Esophagus squamous epithelium (tissue), 5 donors: ENCODE data around the gene TNFSF11. TPM values are rescaled to one million over a fixed set of nuclear protein-coding genes. Genes with fewer than 3 reads are reported as not detected.

Experiments used
- DNase-seq: peaks from one replicate; lab custom pipeline; 2025; lab: John Stamatoyannopoulos, UW
- H3K27ac ChIP-seq, 4 donors: fragments of 200-600 bp; sonication (generic); one replicate each; pipeline ENCODE4 v1.5.1; 2016 to 2019; ENCODE audit warnings: mild to moderate bottlenecking in 1 of 4
- H3K27me3 ChIP-seq, 4 donors: fragments of 200-600 bp; sonication (generic); 1 replicate in 3 of 4; 2 replicates in 1 of 4; pipeline versions ENCODE4 v1.5.1 to v1.6.0; 2017 to 2021; ENCODE audit warnings: antibody characterized with exemption in 1 of 4
- H3K36me3 ChIP-seq, 3 donors: fragments of 200-600 bp; sonication (generic); one replicate each; pipeline ENCODE4 v1.5.1; 2016 to 2019
- H3K4me1 ChIP-seq, 3 donors: fragments of 200-600 bp; sonication (generic); one replicate each; pipeline ENCODE4 v1.5.1; 2017 to 2019
- H3K4me3 ChIP-seq, 4 donors: fragments of 200-600 bp; sonication (generic); 1 replicate in 3 of 4; 2 replicates in 1 of 4; pipeline ENCODE4 v1.5.1; 2016 to 2019; ENCODE audit warnings: mild to moderate bottlenecking in 2 of 4, moderate library complexity in 1 of 4
- H3K9me3 ChIP-seq, 3 donors: fragments of 200-600 bp; sonication (generic); one replicate each; pipeline ENCODE4 v1.5.1; 2016 to 2019
- POLR2A ChIP-seq, 4 donors: fragments of 450-650 bp; IDR thresholded peaks; one replicate each; pipeline ENCODE4 v1.6.1; 2017; ENCODE audit warnings: antibody characterized with exemption in 4 of 4, mild to moderate bottlenecking in 4 of 4, moderate library complexity in 3 of 4
- WGBS, 2 donors: methylation state at CpG; one replicate each; pipeline ENCODE4 v1.1.5; 2018; 5-methylcytosine and 5-hydroxymethylcytosine counted together
- intact Hi-C: fragments of 100-400 bp; cut with DNase I; formaldehyde crosslinking; loops from one replicate; pipeline ENCODE4 v1.15.0; 2022
- total RNA-seq, 4 donors: library from RNA; depleted of rRNA; stranded (reverse); fragments of >200 nt; gene quantifications; one replicate each; pipeline ENCODE4 v1.1.0, GENCODE V29; 2016
- TF ChIP-seq, protein P1 (sequence below), 6 experiments: fragments of 450-650 bp in 4 of 6; fragments of 200-600 bp in 2 of 6; sonication (generic) in 2 of 6; IDR thresholded peaks; one replicate each; pipeline ENCODE4 v1.5.1; 2016 to 2019; ENCODE audit warnings: antibody characterized with exemption in 6 of 6, mild to moderate bottlenecking in 4 of 6, moderate library complexity in 4 of 6
- donor health status: DM: yes; HTN: yes; CAD: no.

The TNFSF11 gene
- total RNA-seq, 4 donors from 2014 or later: 0.18 to 0.45 TPM; not detected in 2

DNA sequence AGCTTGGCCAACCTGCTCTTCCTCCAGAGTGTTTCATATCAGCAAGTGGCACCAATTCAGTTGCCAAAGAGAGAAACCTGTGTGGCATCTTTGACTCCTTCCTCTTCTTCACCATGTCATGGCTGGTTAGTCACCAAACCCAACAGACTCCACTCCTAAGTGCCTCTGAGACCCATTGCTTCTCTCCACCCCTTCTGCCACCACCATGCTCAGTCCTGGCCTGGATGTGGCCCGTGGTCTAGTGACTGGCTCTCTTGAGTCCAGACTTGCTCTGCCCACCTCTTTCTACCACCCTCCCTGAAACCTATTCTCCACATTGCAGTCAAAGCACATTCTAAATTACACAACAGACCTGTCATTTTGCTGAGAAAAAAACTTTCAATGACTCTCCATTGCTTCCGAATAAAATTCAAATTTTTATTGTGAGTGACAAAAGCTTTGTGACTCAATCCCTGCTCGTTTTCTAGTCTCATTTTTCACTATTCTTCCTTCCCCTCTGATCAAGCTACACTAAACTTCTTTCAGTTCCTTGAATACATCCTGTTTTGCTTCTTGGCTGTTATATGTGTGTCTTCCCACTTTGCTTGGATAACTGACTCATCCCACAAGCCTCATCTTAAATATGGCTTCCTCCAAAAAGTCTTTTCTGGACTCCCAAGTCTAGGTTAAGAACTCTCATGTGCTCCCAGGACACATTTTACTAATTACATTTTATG, 12.0 kb upstream of the TNFSF11 start:
- Histone ChIP-seq H3K36me3 (no peaks in the 10 kb centered on the region), H3K27ac (no peak overlapping the region), H3K27me3 (no peaks in the 10 kb centered on the region), H3K9me3 (no peaks in the 10 kb centered on the region), H3K4me3 (no peak overlapping the region), H3K4me1 (no peaks in the 10 kb centered on the region)
- TF ChIP-seq POLR2A (IDR thresholded peaks at IDR 0.05): no peak
- TF ChIP-seq, protein P1, sequence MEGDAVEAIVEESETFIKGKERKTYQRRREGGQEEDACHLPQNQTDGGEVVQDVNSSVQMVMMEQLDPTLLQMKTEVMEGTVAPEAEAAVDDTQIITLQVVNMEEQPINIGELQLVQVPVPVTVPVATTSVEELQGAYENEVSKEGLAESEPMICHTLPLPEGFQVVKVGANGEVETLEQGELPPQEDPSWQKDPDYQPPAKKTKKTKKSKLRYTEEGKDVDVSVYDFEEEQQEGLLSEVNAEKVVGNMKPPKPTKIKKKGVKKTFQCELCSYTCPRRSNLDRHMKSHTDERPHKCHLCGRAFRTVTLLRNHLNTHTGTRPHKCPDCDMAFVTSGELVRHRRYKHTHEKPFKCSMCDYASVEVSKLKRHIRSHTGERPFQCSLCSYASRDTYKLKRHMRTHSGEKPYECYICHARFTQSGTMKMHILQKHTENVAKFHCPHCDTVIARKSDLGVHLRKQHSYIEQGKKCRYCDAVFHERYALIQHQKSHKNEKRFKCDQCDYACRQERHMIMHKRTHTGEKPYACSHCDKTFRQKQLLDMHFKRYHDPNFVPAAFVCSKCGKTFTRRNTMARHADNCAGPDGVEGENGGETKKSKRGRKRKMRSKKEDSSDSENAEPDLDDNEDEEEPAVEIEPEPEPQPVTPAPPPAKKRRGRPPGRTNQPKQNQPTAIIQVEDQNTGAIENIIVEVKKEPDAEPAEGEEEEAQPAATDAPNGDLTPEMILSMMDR (IDR thresholded peaks at IDR 0.05): no peak
- intact Hi-C loops: no loop called here
- WGBS, 2 donors: 50 to 53% methylated on average over 3 of the region's 3 CpGs
- DNase-seq: no peak

DNA sequence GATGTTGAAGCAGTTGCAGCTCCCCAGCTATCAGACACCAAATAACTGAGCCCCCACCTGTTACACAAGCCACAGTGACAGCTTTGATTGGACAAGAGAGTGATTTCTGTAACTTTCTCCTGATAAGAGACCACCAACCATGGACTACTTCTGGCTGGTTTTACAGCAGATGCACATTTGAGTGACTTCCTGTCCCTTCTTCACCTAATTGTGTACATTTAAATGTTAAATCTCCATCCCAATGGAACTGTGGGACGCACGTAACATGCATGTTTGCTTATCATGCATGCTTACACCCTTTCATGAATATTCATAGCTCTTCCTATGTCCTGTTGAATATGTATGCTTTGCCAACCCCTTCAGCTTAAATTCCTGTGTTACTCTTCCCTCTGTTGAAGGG, 6.0 kb upstream of the TNFSF11 start:
- TF ChIP-seq, protein P1 (IDR thresholded peaks at IDR 0.05): no peak
- no peak for TF ChIP-seq POLR2A (IDR thresholded peaks at IDR 0.05)
- H3K9me3 ChIP-seq: no peaks in the 10 kb centered on the region
- intact Hi-C loops: no loop called here
- H3K27me3 ChIP-seq: peaks cover 0 to 23% (median 0%) of the 10 kb centered on the region in 4 donors
- no peak for DNase-seq
- H3K4me3 ChIP-seq: no peak overlapping the region
- no peaks in the 10 kb centered on the region for H3K4me1 ChIP-seq
- no peaks in the 10 kb centered on the region for H3K36me3 ChIP-seq
- WGBS, 2 donors: 62 to 63% methylated on average over 2 of the region's 2 CpGs
- no peak overlapping the region for H3K27ac ChIP-seq

DNA sequence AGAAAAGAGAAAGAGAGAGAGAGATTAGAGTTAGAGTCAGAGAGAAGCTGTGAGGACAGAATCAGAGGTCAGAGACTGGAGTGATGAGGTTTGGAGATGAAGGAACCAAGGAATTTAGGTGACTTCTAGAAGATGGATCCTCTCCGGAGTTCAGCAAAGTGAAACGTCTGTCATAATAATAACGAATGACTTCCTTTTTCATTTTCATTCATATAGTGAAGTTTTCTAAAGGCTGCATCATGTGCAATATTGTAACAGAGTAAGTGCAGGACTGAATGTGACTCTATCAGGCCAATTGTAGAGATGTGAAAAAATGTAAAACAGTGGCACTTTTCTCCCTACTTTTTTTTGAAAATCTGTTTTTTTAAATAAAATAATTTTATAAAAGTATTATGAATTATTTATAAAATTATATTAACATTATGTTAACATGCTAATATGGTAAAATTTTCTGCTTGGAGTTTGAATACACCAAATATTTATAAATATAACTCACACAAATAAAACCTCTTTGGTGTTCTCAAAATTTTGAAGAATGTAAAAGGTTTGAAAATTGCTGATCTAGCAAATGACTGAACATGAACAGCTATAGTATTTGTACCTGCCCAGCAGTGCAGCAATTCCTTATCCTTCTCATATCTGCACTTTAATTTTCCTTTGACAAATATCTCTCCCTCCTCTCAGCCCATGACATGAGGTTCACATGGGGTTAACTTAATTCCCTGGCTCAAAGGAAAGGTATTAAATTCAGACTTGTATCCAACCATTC, 4.2 kb upstream of the TNFSF11 start:
- H3K4me1 ChIP-seq: peaks cover 0 to 11% (median 3%) of the 10 kb centered on the region in 3 donors
- H3K4me3 ChIP-seq: no peak overlapping the region
- TF ChIP-seq, protein P1 (IDR thresholded peaks at IDR 0.05): no peak
- TF ChIP-seq POLR2A (IDR thresholded peaks at IDR 0.05): no peak
- intact Hi-C loops: no loop called here
- no peaks in the 10 kb centered on the region for H3K9me3 ChIP-seq
- DNase-seq: no peak
- peaks cover 0 to 41% (median 4%) of the 10 kb centered on the region in 4 donors for H3K27me3 ChIP-seq
- H3K36me3 ChIP-seq: no peaks in the 10 kb centered on the region
- no peak overlapping the region for H3K27ac ChIP-seq
- 40 to 54% methylated on average over 3 of the region's 3 CpGs for WGBS, 2 donors

DNA sequence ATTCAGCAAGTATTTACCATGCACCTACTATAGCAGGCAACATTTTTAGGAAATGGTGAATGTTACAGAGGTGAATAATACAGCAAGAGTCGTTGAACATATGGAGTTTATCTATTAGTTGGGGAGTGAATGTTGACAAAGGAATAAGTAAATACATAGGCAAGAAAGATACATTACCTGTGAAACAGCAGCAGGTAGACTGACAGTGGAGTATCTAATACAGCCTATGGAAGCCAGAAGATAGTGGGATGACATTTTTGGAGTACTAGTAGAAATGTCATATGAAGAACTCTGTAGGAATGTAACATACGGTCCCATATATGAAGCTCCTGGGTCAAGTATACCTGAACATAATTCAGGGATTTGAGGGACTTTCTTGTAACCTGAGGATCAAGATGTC, 2.1 kb upstream of the TNFSF11 start:
- Histone ChIP-seq H3K27ac (no peak overlapping the region), H3K27me3 (peaks cover 0 to 63% (median 8%) of the 10 kb centered on the region in 4 donors), H3K4me1 (peaks cover 3 to 17% (median 8%) of the 10 kb centered on the region in 3 donors), H3K4me3 (no peak overlapping the region), H3K9me3 (no peaks in the 10 kb centered on the region), H3K36me3 (no peaks in the 10 kb centered on the region)
- TF ChIP-seq, protein P1 (IDR thresholded peaks at IDR 0.05): no peak
- no peak for TF ChIP-seq POLR2A (IDR thresholded peaks at IDR 0.05)
- no peak for DNase-seq
- intact Hi-C loops: no loop called here
- WGBS, 2 donors: 75 to 76% methylated on average over 2 of the region's 2 CpGs
